Measurements from ENCODE around the gene MELK.

MELK gene

GRCh38 chr9:36725777-36726356 is 153.2 kb downstream of the MELK start:
- no peak for TF ChIP-seq POLR2AphosphoS5 (IDR thresholded peaks at IDR 0.05; ENCODE audit: borderline replicate concordance, low read depth, low read length)
- TF ChIP-seq EZH2 (IDR thresholded peaks at IDR 0.05) = no peak
- TF ChIP-seq FOXP2 (optimal IDR thresholded peaks at IDR 0.05; ENCODE audit: control extremely low read depth, extremely low read length, insufficient read depth) = no peak
- Histone ChIP-seq H3K27ac (no peak overlapping the region), H3K9me3 (ENCODE audit: low read depth, low read length) (no peaks in the 10 kb centered on the region), H3K4me3 (no peak overlapping the region), H3K9ac (ENCODE audit: insufficient read length) (no peak overlapping the region), H3K36me3 (ENCODE audit: insufficient read depth, low read length) (no peaks in the 10 kb centered on the region)
- DNase-seq (ENCODE audit: low read depth, low spot score) = no peak
